IPS-NIHi11 (cell line): Measurements from ENCODE around the gene NRSN2.
"Not testable (repeated sequence)": the region's sequence is repeated elsewhere in the genome, so short reads cannot be mapped to it uniquely, and the experiment has no call there.

Experiments used
- DNase-seq: peaks from one replicate; pipeline ENCODE4 v3.0.0; 2012; ENCODE audit warnings: mixed read lengths, low spot score

NRSN2 gene

GRCh38 chr20:375265-375889, 28.5 kb downstream of the NRSN2 start:
- DNase-seq: no peak

GRCh38 chr20:376089-376488, 29.2 kb downstream of the NRSN2 start:
- no peak for DNase-seq

GRCh38 chr20:376750-377149, 29.8 kb downstream of the NRSN2 start:
- DNase-seq: no peak

GRCh38 chr20:377578-377977, 30.7 kb downstream of the NRSN2 start:
- not testable (repeated sequence) for DNase-seq

GRCh38 chr20:378961-379336, 32.0 kb downstream of the NRSN2 start:
- DNase-seq: no peak

GRCh38 chr20:380763-381580, 34.1 kb downstream of the NRSN2 start:
- DNase-seq: peak; percentile 81

- DNase-seq: peak; percentile 67
Observed at GRCh38 chr20:381581-382290, 34.8 kb downstream of the NRSN2 start.

GRCh38 chr20:382291-383115, 35.6 kb downstream of the NRSN2 start:
- no peak for DNase-seq

- no peak for DNase-seq
Observed at GRCh38 chr20:383889-384288, 37.0 kb downstream of the NRSN2 start.

GRCh38 chr20:384723-385122, 37.8 kb downstream of the NRSN2 start:
- no peak for DNase-seq

GRCh38 chr20:385448-385847, 38.5 kb downstream of the NRSN2 start:
- no peak for DNase-seq

- not testable (repeated sequence) for DNase-seq
Observed at GRCh38 chr20:386634-387033, 39.7 kb downstream of the NRSN2 start.

GRCh38 chr20:387520-387919, 40.6 kb downstream of the NRSN2 start:
- no peak for DNase-seq

GRCh38 chr20:388034-388994, 41.4 kb downstream of the NRSN2 start:
- no peak for DNase-seq

GRCh38 chr20:389220-389619, 42.3 kb downstream of the NRSN2 start:
- no peak for DNase-seq

GRCh38 chr20:391041-391711, 44.3 kb downstream of the NRSN2 start:
- DNase-seq: no peak

- DNase-seq: not testable (repeated sequence)
Observed at GRCh38 chr20:393296-393695, 46.4 kb downstream of the NRSN2 start.

GRCh38 chr20:396252-396618, 49.3 kb downstream of the NRSN2 start:
- DNase-seq: no peak

GRCh38 chr20:396619-397431, 49.9 kb downstream of the NRSN2 start:
- no peak for DNase-seq
